ENCODE data around the gene EDEM3. TPM values are rescaled to one million over a fixed set of nuclear protein-coding genes. Genes with fewer than 3 reads are reported as not detected.
"Not testable (repeated sequence)": the region's sequence is repeated elsewhere in the genome, so short reads cannot be mapped to it uniquely, and the experiment has no call there.

Gene EDEM3
- total RNA-seq, 1 experiment from 2014 or later = 34.5 TPM

- not testable (repeated sequence) for DNase-seq (ENCODE audit: low read depth)
Measured at GRCh38 chr1:184679472-184679871, 75.2 kb downstream of the EDEM3 start.

- no peak for DNase-seq (ENCODE audit: low read depth)
Measured at GRCh38 chr1:184677344-184677743, 77.3 kb downstream of the EDEM3 start.

GRCh38 chr1:184673305-184673704 is 81.4 kb downstream of the EDEM3 start:
- no peak for DNase-seq (ENCODE audit: low read depth)

- no peak for DNase-seq (ENCODE audit: low read depth)
Measured at GRCh38 chr1:184672013-184672726, 82.5 kb downstream of the EDEM3 start.

GRCh38 chr1:184669391-184669790 is 85.3 kb downstream of the EDEM3 start:
- no peak for DNase-seq (ENCODE audit: low read depth)

GRCh38 chr1:184665360-184665759 is 89.3 kb downstream of the EDEM3 start:
- DNase-seq (ENCODE audit: low read depth) = no peak

GRCh38 chr1:184664661-184665060 is 90.0 kb downstream of the EDEM3 start:
- DNase-seq (ENCODE audit: low read depth) = no peak

- DNase-seq (ENCODE audit: low read depth) = peak; percentile 50
Measured at GRCh38 chr1:184664042-184664660, 90.5 kb downstream of the EDEM3 start.

- DNase-seq (ENCODE audit: low read depth) = no peak
Measured at GRCh38 chr1:184661801-184662200, 92.9 kb downstream of the EDEM3 start.

- DNase-seq (ENCODE audit: low read depth) = no peak
Measured at GRCh38 chr1:184660462-184661191, 94.0 kb downstream of the EDEM3 start.

GRCh38 chr1:184658055-184658454 is 96.6 kb downstream of the EDEM3 start:
- DNase-seq (ENCODE audit: low read depth) = no peak

GRCh38 chr1:184656221-184656620 is 98.4 kb downstream of the EDEM3 start:
- DNase-seq (ENCODE audit: low read depth) = no peak

- DNase-seq (ENCODE audit: low read depth) = no peak
Measured at GRCh38 chr1:184655185-184655584, 99.5 kb downstream of the EDEM3 start.

- DNase-seq (ENCODE audit: low read depth) = no peak
Measured at GRCh38 chr1:184650177-184650866, 104.3 kb downstream of the EDEM3 start.

- no peak for DNase-seq (ENCODE audit: low read depth)
Measured at GRCh38 chr1:184649451-184649888, 105.2 kb downstream of the EDEM3 start.

- DNase-seq (ENCODE audit: low read depth) = no peak
Measured at GRCh38 chr1:184648856-184649201, 105.8 kb downstream of the EDEM3 start.

- no peak for DNase-seq (ENCODE audit: low read depth)
Measured at GRCh38 chr1:184648160-184648855, 106.3 kb downstream of the EDEM3 start.

- DNase-seq (ENCODE audit: low read depth) = no peak
Measured at GRCh38 chr1:184647471-184647870, 107.2 kb downstream of the EDEM3 start.

GRCh38 chr1:184646824-184647223 is 107.8 kb downstream of the EDEM3 start:
- no peak for DNase-seq (ENCODE audit: low read depth)

- no peak for DNase-seq (ENCODE audit: low read depth)
Measured at GRCh38 chr1:184646178-184646701, 108.4 kb downstream of the EDEM3 start.

- DNase-seq (ENCODE audit: low read depth) = no peak
Measured at GRCh38 chr1:184644771-184645170, 109.9 kb downstream of the EDEM3 start.

Measured in HT1080 (cell line).